HL-60/S4 treated with phorbol 12-myristate 13-acetate at 8.2 ng/mL for 4 days and 3 days (cell line): Measurements from ENCODE around the gene CEBPE.

Experiments used
- in situ Hi-C: fragments of 300-500 bp; cut with MboI; formaldehyde crosslinking; loops from 2 replicates; pipeline ENCODE4 v1.15.0; 2022; ENCODE audit warnings: low sequenced_read_pairs

The CEBPE gene

GRCh38 chr14:23104591-23105347, 14.3 kb downstream of the CEBPE start, which contains the start of gene CIROP:
CIROP (minus strand) TSS chr14:23104989; CDS start chr14:23104920, 69 bp downstream.
- in situ Hi-C loops: no loop called here

DNA sequence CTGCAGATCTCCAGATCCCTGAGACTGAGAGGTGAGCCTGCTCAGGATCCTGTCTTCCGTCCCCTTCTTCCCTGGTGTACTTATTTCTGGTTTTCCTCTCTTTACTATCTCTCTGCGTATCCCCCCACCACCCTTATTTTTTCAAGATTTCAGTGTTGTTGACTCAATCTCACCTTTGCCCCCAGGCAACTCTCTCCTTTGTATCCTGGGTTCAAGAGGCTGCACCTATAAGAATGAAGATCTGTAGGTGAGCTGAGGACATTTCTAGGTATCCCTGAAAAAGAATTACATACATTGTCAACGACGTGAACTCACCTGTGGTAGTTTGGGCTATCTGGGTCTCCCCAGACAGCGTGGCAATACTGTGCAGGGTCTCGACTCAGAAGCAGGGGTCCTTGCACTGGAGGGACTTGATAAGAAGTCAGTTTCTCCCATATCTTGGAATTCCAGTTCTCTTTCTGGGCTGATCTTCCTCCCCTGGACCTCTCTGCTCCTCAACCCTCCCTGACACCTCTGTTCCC, 14.9 kb downstream of the CEBPE start:
- in situ Hi-C loops: no loop called here

- in situ Hi-C loops: no loop called here
Measured at GRCh38 chr14:23103581-23103980, 15.5 kb downstream of the CEBPE start.

- in situ Hi-C loops: no loop called here
Measured at GRCh38 chr14:23102801-23103200, 16.3 kb downstream of the CEBPE start.

GRCh38 chr14:23101986-23102625, 16.9 kb downstream of the CEBPE start:
- in situ Hi-C loops: no loop called here

DNA sequence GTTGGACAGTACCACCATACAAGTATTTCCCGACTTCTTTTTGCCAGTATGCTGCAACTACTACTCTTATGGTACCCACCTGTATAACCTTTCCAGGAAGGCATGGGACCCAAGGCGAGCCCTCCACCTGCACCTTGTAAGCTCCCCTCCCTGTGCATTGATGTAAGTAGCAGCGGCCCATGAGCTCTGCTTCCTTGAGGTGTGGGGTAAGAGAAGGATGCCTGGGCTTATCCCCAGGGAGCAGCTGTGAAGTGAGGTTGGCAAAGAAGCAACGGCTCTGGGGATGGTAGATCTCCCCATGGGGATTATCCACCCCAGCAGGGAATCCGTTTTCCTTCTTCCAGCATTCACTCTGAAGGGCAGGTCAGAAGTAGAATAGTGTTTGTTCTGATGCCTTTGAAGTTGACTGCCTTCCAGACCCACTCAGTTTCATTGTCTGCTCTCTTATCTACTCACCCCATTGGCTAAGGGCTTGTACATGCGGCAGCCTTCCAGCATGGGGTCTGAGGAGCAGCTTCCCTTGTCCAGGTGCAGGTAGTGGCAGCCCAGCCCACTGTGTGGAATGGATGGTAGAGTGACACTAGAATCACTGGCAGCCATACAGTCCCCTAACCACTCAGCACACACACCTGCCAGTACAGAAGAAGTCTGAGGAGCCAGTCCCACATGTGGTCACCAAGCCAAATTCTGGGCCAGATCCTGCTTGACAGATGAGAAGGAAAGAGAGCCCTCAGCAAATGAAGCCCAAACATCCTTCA, 17.7 kb downstream of the CEBPE start:
- in situ Hi-C loops: no loop called here

DNA sequence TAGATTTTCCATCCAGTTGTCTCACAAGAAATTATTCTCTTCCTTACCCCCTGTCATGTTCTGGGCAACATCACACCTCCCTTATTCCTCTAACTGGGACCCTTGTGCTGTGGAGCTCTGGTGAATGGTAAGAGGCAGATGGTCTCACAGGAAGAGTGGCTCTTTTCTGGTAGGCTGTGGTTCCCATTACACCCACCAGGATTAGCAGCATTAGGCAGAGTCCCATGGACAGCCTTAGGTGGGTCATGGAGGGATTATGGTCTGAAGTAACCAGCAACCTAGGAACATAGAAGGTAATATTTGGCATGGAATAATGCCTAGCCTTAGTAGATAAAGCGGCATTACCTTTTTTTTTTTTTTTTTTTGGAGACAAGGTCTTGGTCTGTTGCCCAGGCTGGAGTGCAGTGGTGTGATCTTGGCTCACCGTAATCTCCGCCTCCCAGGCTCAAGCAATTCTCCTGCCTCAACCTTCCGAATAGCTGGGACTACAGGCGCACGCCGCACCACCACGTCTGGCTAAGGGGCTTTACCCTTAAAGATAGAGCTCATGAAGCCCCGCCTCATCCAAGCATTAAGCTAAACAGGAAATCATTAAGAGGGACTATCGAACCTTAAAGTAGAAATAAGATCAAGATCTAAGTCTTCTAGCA, 19.7 kb downstream of the CEBPE start:
- in situ Hi-C loops: no loop called here

- in situ Hi-C loops: no loop called here
Measured at GRCh38 chr14:23097786-23098185, 21.3 kb downstream of the CEBPE start.

DNA sequence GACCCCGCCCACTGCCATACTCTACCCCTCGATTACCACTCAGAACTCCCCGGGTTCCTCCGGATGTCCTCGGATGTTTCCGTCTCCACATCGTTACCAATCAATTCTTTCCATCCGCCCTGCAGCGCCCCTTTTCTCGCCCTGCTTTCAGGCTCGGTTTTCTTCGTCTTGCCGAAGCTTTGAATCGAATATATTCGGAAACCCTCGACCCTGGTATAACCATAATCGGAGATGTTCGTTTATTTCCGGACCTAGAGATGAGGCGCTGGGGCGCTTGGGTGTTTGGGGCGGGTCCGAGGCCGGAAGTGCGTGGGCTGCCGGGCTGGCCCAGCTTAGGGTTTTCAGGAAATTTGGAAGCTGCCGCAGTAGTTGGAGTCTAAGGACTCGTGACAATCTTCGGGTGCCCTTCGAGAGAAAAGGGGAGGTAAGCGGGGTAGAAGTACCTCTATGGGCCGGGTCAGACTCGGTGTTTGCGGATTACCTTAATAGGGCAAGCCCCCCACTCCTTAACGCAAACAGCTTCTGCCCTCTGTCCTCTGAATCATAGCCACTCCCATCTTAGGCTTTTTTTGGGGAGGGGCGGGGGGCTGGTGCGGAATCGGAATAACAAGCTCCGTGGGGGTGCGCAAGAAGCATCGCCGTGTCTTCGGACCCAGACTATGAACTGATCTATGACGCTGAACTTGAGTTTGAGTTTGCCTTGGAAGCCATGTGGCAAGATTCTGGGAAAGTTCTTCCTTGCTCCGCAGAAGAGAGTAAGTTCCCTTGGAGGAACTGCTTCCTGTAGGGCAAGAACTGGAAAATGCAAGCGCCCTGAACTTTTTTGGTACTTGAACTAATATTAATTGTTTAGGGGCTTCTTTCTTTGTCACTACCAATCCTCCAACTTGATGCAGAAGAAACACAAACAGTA, 23.6 kb downstream of the CEBPE start, which contains the start of gene C14orf119:
Gene C14orf119, plus strand, starts transcription at position 310 of the 913 bp plus-strand sequence. CDS start 2,154 bp downstream, outside the sequence.
- in situ Hi-C loops: no loop called here

- in situ Hi-C loops: no loop called here
Measured at GRCh38 chr14:23094666-23095195, 24.3 kb downstream of the CEBPE start, which contains the start of gene ACIN1. ACIN1 (minus strand) TSS chr14:23095136; CDS start chr14:23095112, 24 bp downstream.

GRCh38 chr14:23093991-23094665, 24.9 kb downstream of the CEBPE start:
- in situ Hi-C loops: no loop called here

DNA sequence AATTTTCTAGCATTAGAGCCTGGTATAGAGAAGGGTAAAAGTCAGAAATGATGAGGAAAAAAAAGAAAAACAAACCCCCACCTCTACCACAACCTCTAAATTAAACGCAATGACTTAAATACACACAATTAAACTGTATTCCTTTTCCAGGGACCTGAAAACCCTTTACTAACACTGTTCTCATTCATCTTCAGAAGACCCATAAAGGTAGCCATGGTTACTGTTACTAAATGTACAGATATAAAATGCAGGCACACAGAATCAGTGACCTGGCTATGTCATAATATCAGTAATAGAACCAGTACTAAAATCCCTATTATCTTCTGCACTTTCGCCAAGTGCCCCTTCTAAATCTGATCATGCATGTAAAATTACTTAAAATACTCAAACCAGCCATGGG, 25.5 kb downstream of the CEBPE start:
- in situ Hi-C loops: no loop called here

GRCh38 chr14:23093104-23093503, 26.0 kb downstream of the CEBPE start:
- in situ Hi-C loops: no loop called here

GRCh38 chr14:23091294-23092225, 27.5 kb downstream of the CEBPE start:
- in situ Hi-C loops: no loop called here

- in situ Hi-C loops: no loop called here
Measured at GRCh38 chr14:23090254-23090636, 28.8 kb downstream of the CEBPE start.

DNA sequence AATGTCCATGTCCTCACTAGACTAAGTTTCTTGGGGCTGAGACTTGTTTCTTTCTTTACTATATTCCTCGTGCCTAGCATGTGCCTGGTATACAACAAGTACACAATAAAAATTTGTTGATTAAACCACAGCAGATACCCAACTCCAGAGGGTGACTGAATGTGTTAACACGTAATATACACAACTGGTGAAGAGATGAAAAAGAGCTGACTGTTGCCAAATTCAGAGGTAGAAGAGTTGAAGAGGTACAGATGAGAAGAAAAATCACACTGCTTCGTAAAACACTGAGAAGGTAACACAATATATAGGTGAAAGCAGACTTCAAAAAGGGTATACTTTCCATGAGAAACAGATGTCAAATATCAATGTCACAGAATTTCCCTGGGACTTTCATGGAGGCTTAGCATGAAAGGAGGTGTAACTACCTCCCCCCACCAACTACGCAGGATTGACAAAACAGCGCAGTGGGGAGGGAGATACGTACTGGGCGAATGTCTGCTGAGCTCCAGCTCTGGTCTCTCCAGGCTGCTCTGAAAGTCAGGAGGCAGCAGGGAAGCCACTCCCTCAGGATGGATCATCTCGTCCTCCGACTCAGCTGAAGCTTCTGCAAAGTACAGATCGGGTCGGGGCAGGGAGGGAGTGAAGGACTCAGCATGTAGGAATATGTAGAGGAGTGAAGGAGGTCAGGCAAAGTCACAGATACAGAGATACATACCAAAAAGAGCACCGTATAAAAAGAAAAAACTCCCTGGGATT, 29.4 kb downstream of the CEBPE start:
- in situ Hi-C loops: no loop called here

DNA sequence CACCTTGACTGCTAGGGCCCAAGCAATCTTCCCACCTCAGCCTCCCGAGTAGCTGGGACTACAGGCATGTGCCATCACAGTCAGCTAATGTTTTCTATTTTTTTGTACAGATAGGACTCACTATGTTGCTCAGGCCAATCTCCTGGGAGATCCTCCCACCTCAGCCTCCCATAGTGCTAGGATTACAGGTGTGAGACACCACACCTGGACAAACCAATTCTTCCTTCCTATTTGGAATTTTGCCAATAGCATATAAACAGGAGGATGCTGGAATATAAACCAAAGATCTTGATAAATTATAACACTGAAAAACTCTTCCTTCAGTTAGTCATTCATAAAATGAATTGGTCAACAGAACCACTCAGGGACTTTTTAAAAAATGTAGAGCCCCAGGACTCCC, 32.5 kb downstream of the CEBPE start:
- in situ Hi-C loops: no loop called here
